H9 (cell line): ENCODE data around the gene CRB3. TPM values are rescaled to one million over a fixed set of nuclear protein-coding genes. Genes with fewer than 3 reads are reported as not detected.

Source experiments
- DNase-seq: peaks from one replicate; pipeline ENCODE4 v3.0.0-alpha.2; 2017
- H2AFZ ChIP-seq: one replicate; pipeline ENCODE4 v1.6.1; 2013; ENCODE audit warnings: mild to moderate bottlenecking, low read length, control low read depth, moderate library complexity
- H2AK5ac ChIP-seq: 2 replicates; pipeline ENCODE4 v1.6.1; 2013; ENCODE audit warnings: low read length, control low read depth, mixed read lengths; ENCODE audit not compliant: insufficient read length
- H2BK120ac ChIP-seq: one replicate; pipeline ENCODE4 v1.6.1; 2013; ENCODE audit warnings: low read depth, mild to moderate bottlenecking, low read length, control low read depth, inconsistent platforms; ENCODE audit not compliant: poor library complexity, severe bottlenecking
- H2BK12ac ChIP-seq: 2 replicates; pipeline ENCODE4 v1.6.1; 2013; ENCODE audit warnings: low read length, control low read depth, mixed read lengths, low read depth; ENCODE audit not compliant: insufficient read length
- H2BK15ac ChIP-seq: 2 replicates; pipeline ENCODE4 v1.6.1; 2013; ENCODE audit warnings: low read depth, low read length, control low read depth
- H2BK20ac ChIP-seq: one replicate; pipeline ENCODE4 v1.6.1; 2013; ENCODE audit warnings: low read depth, mild to moderate bottlenecking, low read length, control low read depth, inconsistent platforms; ENCODE audit not compliant: poor library complexity, severe bottlenecking
- H2BK5ac ChIP-seq: 2 replicates; pipeline ENCODE4 v1.6.1; 2013; ENCODE audit warnings: low read length, control low read depth, mixed read lengths; ENCODE audit not compliant: insufficient read length
- H3K14ac ChIP-seq: 2 replicates; pipeline ENCODE4 v1.6.1; 2013; ENCODE audit warnings: low read length, control low read depth; ENCODE audit not compliant: insufficient read depth
- H3K18ac ChIP-seq: 2 replicates; pipeline ENCODE4 v1.6.1; 2013; ENCODE audit warnings: low read depth, mild to moderate bottlenecking, mixed read lengths, low read length, control low read depth; ENCODE audit not compliant: insufficient read length
- H3K23ac ChIP-seq: 2 replicates; pipeline ENCODE4 v1.6.1; 2013; ENCODE audit warnings: low read length, control low read depth, mixed read lengths, low read depth; ENCODE audit not compliant: insufficient read length
- H3K23me2 ChIP-seq: 2 replicates; pipeline ENCODE4 v1.6.1; 2013; ENCODE audit warnings: low read depth, mild to moderate bottlenecking, mixed read lengths, low read length, control low read depth; ENCODE audit not compliant: insufficient read length, poor library complexity, severe bottlenecking
- H3K27ac ChIP-seq: 2 replicates; pipeline ENCODE4 v1.5.1; 2013; ENCODE audit warnings: low read length, control low read depth, mixed read lengths, low read depth; ENCODE audit not compliant: insufficient read length
- H3K27me3 ChIP-seq: 2 replicates; pipeline ENCODE4 v1.6.1; 2013; ENCODE audit warnings: low read length, control low read depth, inconsistent platforms; ENCODE audit not compliant: insufficient read depth
- H3K4ac ChIP-seq: 2 replicates; pipeline ENCODE4 v1.6.1; 2013; ENCODE audit warnings: low read depth, mild to moderate bottlenecking, control low read depth, inconsistent platforms, low read length, moderate library complexity
- H3K4me1 ChIP-seq: 2 replicates; pipeline ENCODE4 v1.6.1; 2013; ENCODE audit warnings: low read length, control low read depth, inconsistent platforms; ENCODE audit not compliant: insufficient read depth
- H3K4me2 ChIP-seq: 2 replicates; pipeline ENCODE4 v1.6.1; 2013; ENCODE audit warnings: low read length, control low read depth, mixed read lengths; ENCODE audit not compliant: insufficient read length, insufficient read depth
- H3K56ac ChIP-seq: 2 replicates; pipeline ENCODE4 v1.6.1; 2013; ENCODE audit warnings: low read depth, mild to moderate bottlenecking, mixed read lengths, low read length, control low read depth; ENCODE audit not compliant: insufficient read length
- H3K79me1 ChIP-seq: 2 replicates; pipeline ENCODE4 v1.6.1; 2013; ENCODE audit warnings: low read depth, mild to moderate bottlenecking, moderate library complexity, low read length, control low read depth, inconsistent platforms; ENCODE audit not compliant: insufficient read depth, poor library complexity, severe bottlenecking
- H3K79me2 ChIP-seq: 2 replicates; pipeline ENCODE4 v1.6.1; 2013; ENCODE audit warnings: low read length, control low read depth, inconsistent platforms; ENCODE audit not compliant: insufficient read depth
- H3K9ac ChIP-seq: 2 replicates; pipeline ENCODE4 v1.6.1; 2013; ENCODE audit warnings: low read length, control low read depth, mixed read lengths; ENCODE audit not compliant: insufficient read length; ENCODE audit errors: extremely low read depth
- H3K9me3 ChIP-seq: one replicate; pipeline ENCODE4 v1.6.1; 2013; ENCODE audit warnings: low read depth, low read length, inconsistent platforms; ENCODE audit not compliant: control insufficient read depth
- H3T11ph ChIP-seq: one replicate; pipeline ENCODE4 v1.6.1; 2013; ENCODE audit warnings: mild to moderate bottlenecking, low read length, control low read depth, inconsistent platforms
- H4K20me1 ChIP-seq: one replicate; pipeline ENCODE4 v1.6.1; 2013; ENCODE audit not compliant: control insufficient read depth, insufficient read length, insufficient read depth
- H4K5ac ChIP-seq: 2 replicates; pipeline ENCODE4 v1.6.1; 2013; ENCODE audit warnings: low read depth, mild to moderate bottlenecking, mixed read lengths, low read length, control low read depth; ENCODE audit not compliant: insufficient read length
- H4K8ac ChIP-seq: replicated peaks from 2 replicates; pipeline ENCODE4 v1.6.1; 2013; ENCODE audit warnings: low read length, control low read depth, mixed read lengths, low read depth; ENCODE audit not compliant: insufficient read length
- H4K91ac ChIP-seq: 2 replicates; pipeline ENCODE4 v1.6.1; 2013; ENCODE audit warnings: low read depth, mild to moderate bottlenecking, moderate library complexity, mixed read lengths, low read length, control low read depth; ENCODE audit not compliant: insufficient read length
- H3K27ac Mint-ChIP-seq, 3 experiments: 2 replicates in 2 of 3; 3 replicates in 1 of 3; pipeline ENCODE4 v1.8.0; 2020 to 2021; ENCODE audit warnings: mixed read lengths in 3 of 3, mild to moderate bottlenecking in 1 of 3, moderate library complexity in 1 of 3
- H3K27me3 Mint-ChIP-seq: 2 replicates; pipeline ENCODE4 v1.8.0; 2021; ENCODE audit warnings: low read depth, mild to moderate bottlenecking, moderate library complexity, mixed read lengths
- H3K36me3 Mint-ChIP-seq, 3 experiments: 2 replicates in 2 of 3; 3 replicates in 1 of 3; pipeline ENCODE4 v1.8.0; 2020 to 2021; ENCODE audit warnings: low read depth in 3 of 3, mixed read lengths in 3 of 3; ENCODE audit not compliant: insufficient read depth in 1 of 3
- H3K4me1 Mint-ChIP-seq, 2 experiments: 2 replicates each; pipeline ENCODE4 v1.8.0; 2020; ENCODE audit warnings: mixed read lengths in 2 of 2
- H3K4me3 Mint-ChIP-seq, 2 experiments: 2 replicates in 1 of 2; 3 replicates in 1 of 2; pipeline ENCODE4 v1.8.0; 2020 to 2021; ENCODE audit warnings: mild to moderate bottlenecking in 2 of 2, mixed read lengths in 2 of 2, moderate library complexity in 1 of 2
- H3K9me3 Mint-ChIP-seq, 2 experiments: 2 replicates in 1 of 2; 3 replicates in 1 of 2; pipeline ENCODE4 v1.8.0; 2020; ENCODE audit warnings: mild to moderate bottlenecking in 2 of 2, mixed read lengths in 2 of 2, moderate library complexity in 1 of 2
- CTCF ChIP-seq: fragments of 200-600 bp; sonication (generic); conservative IDR thresholded peaks from 3 replicates; pipeline ENCODE4 v1.8.0; 2021; ENCODE audit warnings: antibody characterized with exemption, mild to moderate bottlenecking
- WGBS: extraction: QIAGEN DNeasy Blood & Tissue Kit; methylation state at CpG from one replicate; pipeline ENCODE4 v1.1.7; 2013; ENCODE audit warnings: missing lambda C conversion rate, low lambda C conversion rate, mixed read lengths; ENCODE audit not compliant: insufficient read length; ENCODE audit errors: extremely low coverage; 5-methylcytosine and 5-hydroxymethylcytosine counted together
- total RNA-seq: library from RNA; stranded (reverse); gene quantifications from 2 replicates; pipeline ENCODE4 v1.2.1, GENCODE V29; 2021

The CRB3 gene
- total RNA-seq, 1 experiment from 2014 or later = 32.1 TPM

- H4K91ac ChIP-seq = no peak overlapping the region
- H3K27ac ChIP-seq = no peak overlapping the region
- H4K20me1 ChIP-seq = no peaks in the 10 kb centered on the region
- DNase-seq = no peak
- no peak overlapping the region for H2BK5ac ChIP-seq
- H3T11ph ChIP-seq = no peak overlapping the region
- H3K23ac ChIP-seq = no peak overlapping the region
- H2AFZ ChIP-seq = no peak overlapping the region
- H3K27me3 ChIP-seq = no peaks in the 10 kb centered on the region; the same call in 1 of the 2 replicates
- H3K4me2 ChIP-seq = no peak overlapping the region
- peaks cover 10% of the 10 kb centered on the region for H3K23me2 ChIP-seq
- H3K79me2 ChIP-seq = no peaks in the 10 kb centered on the region
- no peaks in the 10 kb centered on the region for H3K79me1 ChIP-seq
- H3K9ac ChIP-seq = no peak overlapping the region
- H3K9me3 ChIP-seq = no peaks in the 10 kb centered on the region
- TF ChIP-seq CTCF = no peak
- Mint-ChIP-seq H3K27me3 (peaks cover 17% of the 10 kb centered on the region), H3K9me3 (no peaks in the 10 kb centered on the region), H3K4me1 (peaks cover 9 to 25% of the 10 kb centered on the region in 2 experiments), H3K27ac (peak overlapping the region in 2 of 3 experiments; percentile 39 to 61; a peak in 2 of 7 replicates), H3K4me3 (0 out of 5 replicates have a peak overlapping the region, but pooled peaks of 1 of the 2 experiments have one; percentile 32), H3K36me3 (peaks cover 0 to 20% (median 14%) of the 10 kb centered on the region in 3 experiments; a peak in 6 of 7 replicates)
- no peak overlapping the region for H4K8ac ChIP-seq
- WGBS = no CpG with 5 or more reads among the region's 14 CpGs
- no peak overlapping the region for H3K18ac ChIP-seq
- no peak overlapping the region for H2BK120ac ChIP-seq
- no peak overlapping the region for H2BK15ac ChIP-seq
- no peak overlapping the region for H3K56ac ChIP-seq
- no peak overlapping the region for H3K14ac ChIP-seq
- no peak overlapping the region for H3K4ac ChIP-seq
- H3K4me1 ChIP-seq = no peaks in the 10 kb centered on the region
- no peak overlapping the region for H2BK12ac ChIP-seq
- no peak overlapping the region for H4K5ac ChIP-seq
- H2BK20ac ChIP-seq = no peak overlapping the region
- H2AK5ac ChIP-seq = no peak overlapping the region
Measured at GRCh38 chr19:6471076-6471475, 7.0 kb downstream of the CRB3 start.
